NCI-H2196 (cell line): ENCODE data around the gene FOXP1.

ENCODE experiments used
- DNase-seq: peaks from one replicate; lab custom pipeline; 2025; ENCODE audit not compliant: unreplicated experiment; lab: John Stamatoyannopoulos, UW

The FOXP1 gene

GRCh38 chr3:71251156-71251775, 332.3 kb downstream of the FOXP1 start:
- DNase-seq, result no peak

- no peak for DNase-seq
Observed at GRCh38 chr3:71250026-71250425, 333.5 kb downstream of the FOXP1 start.

GRCh38 chr3:71247958-71248335, 335.6 kb downstream of the FOXP1 start:
- DNase-seq, result no peak

- no peak for DNase-seq
Observed at GRCh38 chr3:71247221-71247957, 336.1 kb downstream of the FOXP1 start.

- no peak for DNase-seq
Observed at GRCh38 chr3:71245971-71246880, 337.3 kb downstream of the FOXP1 start.

- DNase-seq, result no peak
Observed at GRCh38 chr3:71244826-71245488, 338.6 kb downstream of the FOXP1 start.

- DNase-seq, result no peak
Observed at GRCh38 chr3:71244153-71244825, 339.2 kb downstream of the FOXP1 start.

GRCh38 chr3:71243229-71243628, 340.3 kb downstream of the FOXP1 start:
- DNase-seq, result no peak

GRCh38 chr3:71241981-71242560, 341.5 kb downstream of the FOXP1 start:
- no peak for DNase-seq

GRCh38 chr3:71241246-71241901, 342.2 kb downstream of the FOXP1 start:
- no peak for DNase-seq

GRCh38 chr3:71240034-71240433, 343.5 kb downstream of the FOXP1 start:
- DNase-seq, result no peak

GRCh38 chr3:71238355-71238757, 345.2 kb downstream of the FOXP1 start:
- DNase-seq, result no peak

GRCh38 chr3:71237672-71238071, 345.9 kb downstream of the FOXP1 start:
- no peak for DNase-seq

- no peak for DNase-seq
Observed at GRCh38 chr3:71235846-71236245, 347.7 kb downstream of the FOXP1 start.

- DNase-seq, result no peak
Observed at GRCh38 chr3:71232895-71233294, 350.6 kb downstream of the FOXP1 start.

- no peak for DNase-seq
Observed at GRCh38 chr3:71232175-71232679, 351.3 kb downstream of the FOXP1 start.

GRCh38 chr3:71231680-71232079, 351.8 kb downstream of the FOXP1 start:
- DNase-seq, result no peak

- no peak for DNase-seq
Observed at GRCh38 chr3:71229905-71230657, 353.4 kb downstream of the FOXP1 start.
